ENCODE data around the gene PHLDB1. TPM values are rescaled to one million over a fixed set of nuclear protein-coding genes. Genes with fewer than 3 reads are reported as not detected.

The PHLDB1 gene
- total and polyA plus RNA-seq, 2 of the 8 experiments (the other 6 are each of a cell fraction or from before 2014, with no cell fraction given) = 53.9 to 74.8 TPM

GRCh38 chr11:118682372-118682771, 75.0 kb downstream of the PHLDB1 start:
- CTCF ChIA-PET (ENCODE audit: partially characterized antibody) = no interaction called here
- Histone ChIP-seq H4K91ac (replicated peaks; ENCODE audit: insufficient read length, low read length) (no peak overlapping the region), H3K56ac (replicated peaks; ENCODE audit: insufficient read length, low read depth, low read length) (no peak overlapping the region), H3K18ac (ENCODE audit: extremely low read depth, low read length) (no peak overlapping the region), H3K36me3 (ENCODE audit: control insufficient read depth in 2 of 4, insufficient read depth in 4 of 4, low read length in 3 of 4) (no peaks in the 10 kb centered on the region), H4K8ac (ENCODE audit: extremely low read depth, insufficient read depth, low read length) (no peak overlapping the region), H4K5ac (ENCODE audit: insufficient read length, low read depth, low read length) (no peak overlapping the region), H3K14ac (ENCODE audit: insufficient read length) (no peak overlapping the region), H3K4me3 (ENCODE audit: extremely low read depth in 1 of 4, insufficient read depth in 2 of 4, low read depth in 3 of 4, low read length in 4 of 4) (no peak overlapping the region), H2AFZ (ENCODE audit: low read length) (no peak overlapping the region), H2BK15ac (ENCODE audit: low read length) (no peak overlapping the region), H3K27me3 (replicated peaks in 1 of 4; ENCODE audit: control insufficient read depth in 3 of 4, extremely low read depth in 1 of 4, insufficient read depth in 3 of 4, low read length in 3 of 4) (no peaks in the 10 kb centered on the region), H2AK5ac (ENCODE audit: low read depth, low read length) (no peak overlapping the region), H3K9me3 (ENCODE audit: insufficient read depth in 2 of 2, low read depth in 1 of 2, low read length in 1 of 2) (no peaks in the 10 kb centered on the region; a peak in 1 of 4 replicates), H3K4me2 (ENCODE audit: insufficient read depth in 1 of 2, low read depth in 2 of 2, low read length in 2 of 2) (no peak overlapping the region), H3K27ac (ENCODE audit: low read depth, low read length) (no peak overlapping the region), H3K23ac (ENCODE audit: insufficient read length) (no peak overlapping the region), H3K9ac (replicated peaks in 1 of 4; ENCODE audit: extremely low read depth in 1 of 4, low read depth in 3 of 4, low read length in 3 of 4) (no peak overlapping the region), H2BK20ac (ENCODE audit: low read length) (no peak overlapping the region), H2BK12ac (ENCODE audit: low read depth, low read length) (no peak overlapping the region), H2BK5ac (ENCODE audit: low read depth, low read length) (no peak overlapping the region), H3K79me1 (ENCODE audit: low read depth, low read length) (no peaks in the 10 kb centered on the region), H3K4me1 (replicated peaks in 1 of 4; ENCODE audit: control insufficient read depth in 3 of 4, insufficient read depth in 4 of 4, low read length in 3 of 4) (peaks cover 0 to 3% (median under 1%) of the 10 kb centered on the region in 4 experiments; a peak in 2 of 7 replicates), H3K4ac (replicated peaks; ENCODE audit: insufficient read length, low read depth, low read length) (no peak overlapping the region), H3K79me2 (ENCODE audit: control insufficient read depth in 1 of 2, insufficient read depth in 2 of 2, low read length in 2 of 2) (no peaks in the 10 kb centered on the region), H4K20me1 (replicated peaks in 1 of 2; ENCODE audit: control insufficient read depth in 1 of 2, insufficient read depth in 2 of 2, low read length in 2 of 2) (no peaks in the 10 kb centered on the region), H2BK120ac (replicated peaks; ENCODE audit: low read depth, low read length) (no peak overlapping the region), H3K23me2 (ENCODE audit: low read depth, low read length) (no peaks in the 10 kb centered on the region)
- DNase-seq (ENCODE audit: low read depth in 1 of 2, low spot score in 2 of 2) (no peak), FAIRE-seq (no peak)
- POLR2A ChIA-PET (ENCODE audit: partially characterized antibody) = no interaction called here
- TF ChIP-seq ASH2L (IDR thresholded peaks at IDR 0.05; ENCODE audit: low read length) = no peak
- TF ChIP-seq GABPA (IDR thresholded peaks at IDR 0.05; ENCODE audit: borderline replicate concordance, insufficient read depth, low read length) = no peak
- TF ChIP-seq ZNF274 (IDR thresholded peaks at IDR 0.05; ENCODE audit: borderline replicate concordance, extremely low read depth, low read length) = no peak
- TF ChIP-seq NRF1 (IDR thresholded peaks at IDR 0.05; ENCODE audit: low read depth, low read length) = no peak
- TF ChIP-seq NANOG (IDR thresholded peaks at IDR 0.05; ENCODE audit: insufficient read depth, low read depth, low read length, poor library complexity, severe bottlenecking) = no peak
- TF ChIP-seq HDAC6 (IDR thresholded peaks at IDR 0.05; ENCODE audit: low read depth, low read length) = no peak
- TF ChIP-seq BACH1 (IDR thresholded peaks at IDR 0.05; ENCODE audit: low read length) = no peak
- TF ChIP-seq TAF7 (optimal IDR thresholded peaks at IDR 0.05; ENCODE audit: borderline replicate concordance, low read depth, low read length) = no peak
- no peak for TF ChIP-seq CBX5 (IDR thresholded peaks at IDR 0.05; ENCODE audit: low read depth, low read length)
- TF ChIP-seq EGR1 (IDR thresholded peaks at IDR 0.05; ENCODE audit: borderline replicate concordance, low read depth, low read length) = no peak
- TF ChIP-seq TAF1 (IDR thresholded peaks at IDR 0.05; ENCODE audit: low read depth, low read length) = no peak
- TF ChIP-seq BCL11A (IDR thresholded peaks at IDR 0.05; ENCODE audit: low read depth in 2 of 2, low read length in 2 of 2) = no peak
- no peak for TF ChIP-seq KDM4A (IDR thresholded peaks at IDR 0.05; ENCODE audit: low read depth, low read length, severe bottlenecking)
- TF ChIP-seq KDM5A (IDR thresholded peaks at IDR 0.05; ENCODE audit: low read length) = no peak
- WGBS, 2 experiments (ENCODE audit: extremely low coverage in 1 of 2, insufficient coverage in 1 of 2, insufficient read length in 1 of 2, insufficient replicate concordance in 2 of 2, low coverage in 1 of 2, low lambda C conversion rate in 2 of 2, missing lambda C conversion rate in 1 of 2) = no CpG with 5 or more reads among the region's 1 CpG

Measured in H1 (cell line).